NCI-H82 (cell line): ENCODE data around the gene ATF2.
"Not testable (repeated sequence)": the region's sequence is repeated elsewhere in the genome, so short reads cannot be mapped to it uniquely, and the experiment has no call there.

ENCODE experiments used
- DNase-seq: peaks from one replicate; lab custom pipeline; 2025; lab: John Stamatoyannopoulos, UW

Gene ATF2

DNA sequence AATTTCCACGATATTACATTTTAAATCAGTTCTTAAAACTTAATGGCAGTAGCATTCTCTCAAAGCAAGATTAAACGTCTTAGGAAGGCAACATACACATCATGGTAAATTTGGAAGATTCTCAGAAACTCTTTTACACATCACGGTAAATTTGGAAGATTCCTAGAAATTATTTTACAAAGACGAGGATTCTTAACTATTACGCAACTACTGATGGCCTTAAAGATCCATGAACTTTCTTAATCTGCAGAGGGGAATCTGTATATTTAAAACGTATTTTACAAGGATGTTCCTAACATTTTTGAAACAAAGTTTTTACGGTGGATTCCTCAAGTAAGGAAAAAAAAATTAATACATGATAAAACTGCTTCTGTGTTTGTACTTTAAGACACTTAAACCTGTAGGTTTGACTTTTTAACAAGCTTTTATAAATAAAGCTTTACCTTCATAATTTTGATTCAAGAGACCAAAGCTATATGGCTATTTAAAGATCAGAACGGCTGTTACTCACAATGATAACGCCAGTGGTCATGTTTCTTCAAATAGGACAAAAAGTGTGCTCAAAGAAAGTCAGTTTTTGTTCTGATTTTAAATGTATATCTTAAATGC lies 1.7 kb downstream of the ATF2 start:
- DNase-seq: no peak

DNA sequence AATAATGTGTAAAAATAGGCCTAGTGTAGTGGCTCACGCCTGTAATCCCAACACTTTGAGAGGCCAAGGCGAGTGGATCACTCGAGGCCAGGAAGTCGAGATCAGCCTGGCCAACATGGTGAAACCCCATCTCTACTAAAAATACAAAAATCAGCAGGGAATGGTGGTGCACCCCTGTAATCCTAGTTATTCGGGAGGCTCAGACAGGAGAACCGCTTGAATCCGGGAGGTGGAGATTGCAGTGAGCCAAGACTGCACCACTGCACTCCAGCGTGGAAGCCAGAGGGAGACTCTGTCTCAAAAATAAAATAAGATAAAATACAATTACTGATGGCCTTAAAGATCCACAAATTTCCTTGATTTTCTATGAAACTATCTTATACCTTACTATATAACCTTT lies 3.8 kb downstream of the ATF2 start:
- DNase-seq: no peak

DNA sequence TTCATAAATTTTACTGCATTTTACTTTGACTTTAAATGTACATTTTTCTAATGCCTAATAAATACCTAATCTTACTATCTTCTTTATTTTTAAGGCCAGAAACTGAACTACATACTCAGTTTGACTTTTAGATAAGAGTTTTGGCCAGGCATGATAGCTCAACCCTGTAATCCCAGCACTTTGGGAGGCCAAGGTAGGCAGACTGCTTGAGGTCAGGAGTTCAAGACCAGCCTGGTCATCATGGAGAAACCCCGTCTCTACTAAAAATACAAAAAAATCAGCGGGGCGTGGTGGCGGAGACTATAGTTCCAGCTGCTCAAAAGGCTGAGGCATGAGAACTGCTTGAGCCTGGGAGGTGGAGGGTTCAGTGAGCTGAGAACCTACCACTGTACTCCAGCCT lies 9.1 kb downstream of the ATF2 start:
- no peak for DNase-seq

DNA sequence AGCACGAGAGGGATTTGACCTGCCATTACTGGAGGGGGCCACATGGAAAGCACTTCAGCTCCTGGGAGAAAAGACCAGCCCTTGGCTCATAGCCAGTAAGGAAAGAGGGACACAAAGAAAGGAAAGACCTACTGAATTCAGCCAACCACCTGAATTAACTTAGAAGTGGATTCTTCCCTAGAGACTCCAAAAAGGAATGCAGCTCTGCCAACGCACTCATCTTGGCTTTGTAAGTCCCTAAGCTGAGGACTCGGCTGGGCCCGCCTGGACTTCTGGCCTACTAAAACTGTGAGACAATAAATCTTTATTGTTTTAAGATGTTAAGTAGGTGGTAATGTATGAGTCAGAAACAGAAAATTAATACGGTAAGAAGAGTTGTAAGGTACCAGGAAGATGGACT lies 11.5 kb downstream of the ATF2 start:
- DNase-seq: peak; percentile 20

DNA sequence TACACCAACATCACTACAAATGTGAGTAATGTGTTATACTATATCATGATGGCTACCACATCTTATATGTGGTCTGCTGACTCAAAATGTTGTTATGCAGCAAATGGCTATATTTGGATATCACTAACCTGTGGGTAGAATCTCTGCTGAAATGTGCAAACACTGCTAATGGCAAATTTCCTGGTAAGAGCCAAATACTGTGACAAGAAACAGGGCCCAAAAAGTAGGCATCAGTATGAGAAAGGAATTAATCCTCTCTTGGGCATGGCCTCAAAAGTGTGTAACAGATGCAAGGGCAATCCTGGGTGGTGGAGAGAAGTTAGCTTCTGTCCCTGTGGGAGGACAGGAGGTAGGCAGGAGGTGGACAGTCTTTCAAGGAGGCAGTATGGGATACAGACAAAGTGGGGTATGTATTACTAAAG lies 13.3 kb downstream of the ATF2 start:
- DNase-seq: no peak

DNA sequence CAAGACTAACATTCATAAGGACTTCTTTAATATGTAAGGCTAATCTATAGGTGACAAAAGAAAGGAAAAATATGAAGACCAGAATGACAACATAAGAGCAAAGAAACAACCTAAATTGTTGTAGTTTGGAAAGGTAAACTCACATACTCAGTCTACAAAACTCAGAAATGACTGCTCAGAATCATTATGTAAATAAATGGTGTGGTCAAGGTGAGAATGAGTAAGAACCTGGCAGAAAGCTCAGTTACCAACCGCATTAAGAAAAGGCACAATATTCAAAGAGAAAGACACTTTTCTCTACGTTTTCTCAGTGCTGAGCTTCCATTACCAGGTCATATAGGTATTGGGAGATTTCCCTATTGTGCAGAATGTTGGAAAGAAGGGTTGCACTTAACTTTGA lies 15.8 kb downstream of the ATF2 start:
- DNase-seq: no peak

DNA sequence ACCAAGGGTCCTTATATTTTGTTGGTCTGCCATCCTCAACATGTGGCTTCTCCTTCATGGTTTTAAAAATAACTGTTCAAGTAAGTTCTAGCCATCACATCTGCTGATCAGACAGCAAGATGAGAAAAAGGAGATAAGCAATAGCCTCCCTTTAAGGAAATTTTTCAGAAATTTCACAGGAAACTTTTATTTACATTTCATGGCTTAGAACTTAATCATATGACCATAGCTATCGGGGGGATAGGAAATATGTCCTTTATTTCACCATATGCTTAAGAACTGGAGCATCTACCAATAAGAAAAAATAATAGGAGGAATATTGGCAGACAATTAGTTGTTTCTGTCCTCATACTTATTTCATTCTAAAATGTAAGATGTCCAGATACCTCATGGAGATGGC lies 16.2 kb downstream of the ATF2 start:
- no peak for DNase-seq

DNA sequence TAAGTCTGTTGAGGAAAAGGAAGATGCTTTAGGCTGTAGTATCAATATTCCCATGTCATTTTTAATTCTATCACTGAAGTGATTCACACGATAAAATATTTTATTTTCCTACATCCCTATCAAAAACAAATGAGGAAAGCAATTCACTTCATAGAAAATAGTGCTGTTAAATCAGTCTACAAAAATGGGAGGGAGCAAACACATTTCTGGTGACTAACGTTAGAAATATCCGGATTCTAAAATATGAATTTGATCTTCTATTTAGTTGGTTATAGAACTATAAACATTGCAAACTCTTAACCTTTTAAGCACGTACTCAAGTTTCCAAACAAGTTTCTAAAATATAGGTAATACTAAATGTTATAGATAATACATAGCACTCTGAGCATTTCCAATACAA lies 20.8 kb downstream of the ATF2 start:
- no peak for DNase-seq

DNA sequence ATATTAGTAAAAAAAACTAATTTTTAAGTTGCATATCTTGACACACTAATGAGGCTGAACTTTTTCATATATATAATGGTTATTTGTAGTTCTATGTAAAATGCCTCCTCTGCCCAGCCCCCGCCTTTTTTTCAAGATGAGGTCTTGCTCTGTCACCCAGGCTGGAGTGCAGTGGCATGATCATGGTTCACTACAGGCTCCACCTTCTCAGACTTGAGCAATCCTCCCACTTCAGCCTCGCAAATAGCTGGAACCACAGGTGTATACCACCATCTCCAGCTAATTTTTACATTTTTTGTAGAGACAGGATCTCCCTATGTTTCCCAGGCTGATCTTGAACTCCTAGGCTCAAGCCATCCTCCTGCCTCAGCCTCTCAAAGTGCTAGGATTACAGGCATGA lies 24.3 kb downstream of the ATF2 start:
- DNase-seq: no peak

DNA sequence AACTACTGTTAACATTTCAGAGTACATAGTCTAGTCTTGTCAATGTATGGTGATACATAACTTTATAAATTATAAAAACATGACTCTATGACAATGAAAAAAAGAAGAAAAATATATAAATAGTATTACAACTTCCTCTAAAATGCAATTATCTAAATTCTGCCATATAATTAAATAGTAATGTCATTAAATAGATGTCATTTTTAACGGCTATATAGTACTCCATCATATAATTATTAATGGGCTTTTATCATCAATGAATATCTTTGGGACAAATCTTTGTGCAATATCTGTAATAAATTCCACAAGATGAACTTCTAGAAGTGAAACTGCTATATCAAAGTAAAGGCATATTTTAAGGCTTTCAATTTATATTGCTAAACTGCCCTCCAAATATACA lies 24.8 kb downstream of the ATF2 start:
- no peak for DNase-seq

DNA sequence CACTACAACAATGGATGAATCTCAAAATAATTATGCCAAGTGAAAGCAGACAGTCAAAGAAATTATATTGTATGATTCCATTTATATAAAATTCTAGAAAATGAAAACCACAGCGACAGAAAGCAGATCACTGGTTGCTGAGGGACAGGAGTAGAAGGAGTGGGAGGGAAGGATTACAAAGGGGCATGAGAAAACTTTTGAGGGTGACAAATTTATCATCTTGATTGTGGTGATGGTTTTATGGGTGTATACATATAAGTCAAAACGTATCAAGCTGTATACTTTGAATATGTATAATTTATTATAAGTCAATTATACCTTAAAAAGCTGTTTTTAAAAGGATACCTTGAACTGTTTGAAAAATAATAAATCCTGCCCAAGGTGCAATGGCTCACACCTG lies 27.7 kb downstream of the ATF2 start:
- no peak for DNase-seq

DNA sequence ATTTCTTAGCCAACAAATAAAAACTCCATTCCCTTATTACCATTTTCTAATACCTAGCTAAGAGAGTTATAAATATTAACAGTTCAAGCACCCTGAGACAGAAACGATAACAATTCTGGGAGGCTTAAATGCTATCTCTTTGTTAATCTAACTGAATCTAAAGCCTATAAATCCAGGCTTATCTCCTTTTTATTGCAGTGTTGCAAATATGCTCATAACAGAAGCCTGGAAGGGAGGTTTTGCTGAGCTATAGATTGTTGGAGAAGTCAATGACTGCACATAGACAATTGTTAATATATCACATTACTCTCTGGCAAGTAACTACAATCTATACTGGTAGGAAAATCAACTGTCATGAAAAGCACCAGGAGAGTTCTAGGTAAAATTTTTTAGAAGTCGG lies 30.2 kb downstream of the ATF2 start:
- DNase-seq: peak; percentile 41

DNA sequence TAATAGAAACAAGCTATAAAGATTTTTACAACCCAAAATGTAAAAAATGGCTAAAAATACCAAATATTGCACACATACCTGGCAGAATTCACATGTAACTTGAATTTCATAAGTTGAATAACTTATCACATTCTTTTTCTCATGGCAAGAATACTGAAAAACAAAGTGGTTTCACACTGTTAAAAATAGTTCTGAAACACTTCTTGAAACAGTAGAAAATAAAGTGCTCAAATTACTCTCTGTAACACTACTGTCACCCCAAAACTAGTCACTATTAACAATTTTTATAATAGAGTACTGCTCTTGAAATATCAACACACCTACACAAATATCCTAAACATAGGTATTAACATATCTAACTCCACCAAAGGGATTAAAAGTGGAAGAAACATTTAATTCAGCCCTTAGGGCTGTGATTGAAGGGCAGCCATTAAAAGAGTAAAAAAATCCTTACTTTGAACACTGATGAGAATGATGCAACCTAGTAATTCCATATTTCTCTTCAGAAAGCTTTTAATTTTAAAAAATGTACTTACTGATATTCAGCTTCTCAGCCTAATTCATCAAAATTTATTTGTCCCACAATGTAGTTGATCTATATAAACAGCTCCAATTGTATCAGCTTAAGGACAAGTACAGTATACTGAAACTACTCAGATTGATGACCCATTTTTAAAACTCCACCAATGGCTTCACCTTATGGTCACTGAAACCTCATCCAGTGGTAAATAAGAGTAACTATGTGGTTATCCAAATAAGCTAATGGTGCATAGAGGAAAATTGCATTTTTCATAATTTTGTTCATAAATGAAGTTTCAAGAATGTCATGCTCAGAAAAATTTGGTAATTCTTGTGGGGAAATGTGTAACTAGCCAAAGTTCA lies 31.4 kb downstream of the ATF2 start:
- no peak for DNase-seq

DNA sequence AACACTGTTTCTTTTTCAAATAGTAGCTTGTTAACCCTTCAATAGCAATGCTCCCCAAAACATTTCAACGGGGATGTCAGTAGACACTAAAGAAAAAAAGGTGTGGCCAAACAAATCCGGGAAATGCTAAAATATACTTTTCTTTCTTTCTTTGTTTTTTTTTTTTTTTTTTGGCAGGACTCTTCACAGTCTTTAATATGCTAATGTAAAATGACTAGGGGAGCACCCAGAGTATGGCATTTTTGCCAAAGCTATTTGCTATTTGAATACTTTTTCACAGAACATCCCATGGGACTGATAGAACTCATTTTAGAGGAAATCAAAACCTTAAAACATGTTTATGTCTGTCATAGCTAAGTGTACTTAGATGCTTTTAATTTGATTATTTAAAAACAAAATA lies 32.1 kb downstream of the ATF2 start:
- no peak for DNase-seq

DNA sequence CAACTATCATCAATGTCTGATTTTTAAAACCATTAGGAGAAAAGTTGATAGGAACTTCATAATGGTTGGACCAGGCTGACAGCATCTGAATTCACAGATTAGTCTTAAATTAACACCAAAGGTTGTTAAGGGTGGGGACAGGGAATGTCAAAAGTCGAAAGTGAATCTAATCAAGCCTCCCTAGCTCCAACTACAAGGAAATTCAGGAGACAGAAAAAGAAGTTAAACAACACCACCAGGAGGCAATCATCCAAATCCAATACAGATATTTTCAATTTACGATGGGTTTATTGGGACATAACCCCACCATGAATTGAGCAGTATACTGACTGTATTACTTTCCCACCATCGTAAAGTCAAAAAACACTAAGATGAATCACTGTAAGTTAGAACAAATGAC lies 32.8 kb downstream of the ATF2 start:
- no peak for DNase-seq

DNA sequence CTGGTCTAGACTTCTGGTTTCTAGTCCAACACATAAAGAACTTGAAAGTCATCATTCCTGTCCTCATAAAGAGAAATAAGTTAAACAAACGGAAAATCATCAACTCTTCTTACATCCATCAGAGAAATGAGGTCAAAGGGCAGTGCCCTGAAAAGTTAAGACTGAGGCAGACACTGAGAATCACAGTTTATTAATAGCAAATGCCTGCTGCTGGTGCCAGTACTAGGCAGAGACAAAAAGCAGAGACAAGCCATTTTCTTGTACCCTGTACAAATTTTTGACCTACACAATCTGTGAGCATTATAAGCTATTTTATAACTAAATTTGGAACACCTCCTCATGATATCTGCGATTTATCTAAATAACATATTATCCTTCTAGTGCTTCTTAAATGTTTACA lies 36.8 kb downstream of the ATF2 start:
- no peak for DNase-seq

DNA sequence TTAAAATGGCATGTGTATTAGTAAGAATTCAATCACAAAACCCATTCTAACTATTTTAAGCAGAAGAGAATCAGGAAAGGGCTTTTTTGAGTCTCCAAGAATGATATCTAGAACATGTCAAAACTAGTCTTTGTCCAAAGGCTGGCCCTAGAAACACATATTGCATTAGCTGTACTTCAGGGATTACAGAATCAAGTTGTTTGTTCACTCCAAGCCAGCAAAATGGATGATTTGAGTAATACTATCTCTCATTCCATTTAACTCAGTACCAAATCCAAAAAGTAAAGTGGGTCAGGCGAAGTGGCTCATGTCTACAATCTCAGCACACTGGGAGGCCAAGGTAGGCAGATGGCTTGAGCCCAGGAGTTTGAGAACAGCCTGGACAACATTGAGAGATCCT lies 41.3 kb downstream of the ATF2 start:
- no peak for DNase-seq

DNA sequence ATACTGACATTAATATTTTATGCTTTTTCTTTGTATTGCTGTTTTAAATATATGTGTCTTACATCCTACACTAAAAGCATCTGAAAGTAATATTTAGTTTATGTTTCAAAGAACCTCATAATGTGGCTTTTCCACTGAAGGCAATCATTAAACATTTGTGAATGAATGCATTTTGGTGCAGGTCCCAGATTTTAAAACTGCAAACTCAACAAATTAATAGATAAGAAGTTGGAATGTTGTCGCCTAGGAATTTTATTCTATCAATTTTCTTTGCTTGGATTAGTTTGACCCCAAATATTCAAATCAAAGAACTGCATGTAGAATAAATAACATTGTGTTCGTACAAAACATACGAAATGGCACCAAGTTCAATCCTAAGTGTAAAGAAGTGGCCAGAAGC lies 44.7 kb downstream of the ATF2 start:
- DNase-seq: no peak

DNA sequence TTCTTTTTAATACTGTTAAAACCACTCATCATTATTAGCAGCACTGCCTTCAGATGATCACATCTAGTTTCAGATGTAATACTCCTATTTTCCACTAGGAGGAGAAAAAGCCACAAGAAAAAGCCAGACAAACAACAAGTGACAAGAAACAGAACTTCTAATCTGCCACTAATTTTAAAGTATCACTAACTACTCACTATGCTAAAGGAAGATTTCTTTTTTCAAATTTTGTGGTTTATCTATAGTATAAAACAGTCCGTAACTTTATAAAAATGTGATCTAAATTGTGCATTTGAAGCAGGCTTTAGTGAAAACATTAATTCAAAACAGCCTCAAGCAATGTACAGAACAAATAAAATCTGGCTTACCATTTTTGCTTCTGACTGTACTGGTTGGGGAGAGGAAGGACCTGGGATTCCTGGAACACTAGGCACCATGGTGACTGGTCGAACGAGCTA lies 56.8 kb downstream of the ATF2 start:
- peak; percentile 69 for DNase-seq

DNA sequence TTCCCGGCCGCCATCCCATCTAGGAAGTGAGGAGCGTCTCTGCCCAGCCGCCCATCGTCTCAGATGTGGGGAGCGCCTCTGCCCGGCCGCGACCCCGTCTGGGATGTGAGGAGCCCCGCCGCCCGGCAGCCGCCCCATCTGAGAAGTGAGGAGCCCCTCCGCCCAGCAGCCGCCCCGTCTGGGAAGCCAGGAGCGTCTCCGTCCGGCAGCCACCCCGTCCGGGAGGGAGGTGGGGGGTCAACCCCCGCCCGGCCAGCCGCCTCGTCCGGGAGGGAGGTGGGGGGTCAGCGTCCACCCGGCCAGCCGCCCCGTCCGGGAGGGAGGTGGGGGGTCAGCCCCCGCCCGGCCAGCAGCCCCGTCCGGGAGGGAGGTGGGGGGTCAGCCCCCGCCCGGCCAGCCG lies 59.9 kb downstream of the ATF2 start:
- not testable (repeated sequence) for DNase-seq

DNA sequence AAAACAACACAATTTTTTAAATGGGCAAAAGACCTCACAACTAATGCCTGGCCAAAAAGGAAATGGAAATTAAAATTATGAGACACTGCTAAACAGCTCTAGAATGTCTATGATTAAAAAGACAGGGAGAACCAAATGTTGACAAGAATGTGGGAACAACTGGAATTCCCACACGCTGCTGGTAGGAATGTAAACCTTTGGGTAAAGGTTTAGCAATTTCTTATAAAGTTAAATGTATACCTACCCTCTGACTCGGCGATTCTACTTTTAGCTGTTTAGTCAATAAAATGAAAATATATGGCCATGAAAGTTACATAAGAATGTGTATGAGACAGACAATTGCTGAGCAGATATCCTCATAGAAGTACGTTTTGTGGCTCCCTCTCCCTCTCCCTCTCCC lies 60.9 kb downstream of the ATF2 start:
- DNase-seq: no peak

DNA sequence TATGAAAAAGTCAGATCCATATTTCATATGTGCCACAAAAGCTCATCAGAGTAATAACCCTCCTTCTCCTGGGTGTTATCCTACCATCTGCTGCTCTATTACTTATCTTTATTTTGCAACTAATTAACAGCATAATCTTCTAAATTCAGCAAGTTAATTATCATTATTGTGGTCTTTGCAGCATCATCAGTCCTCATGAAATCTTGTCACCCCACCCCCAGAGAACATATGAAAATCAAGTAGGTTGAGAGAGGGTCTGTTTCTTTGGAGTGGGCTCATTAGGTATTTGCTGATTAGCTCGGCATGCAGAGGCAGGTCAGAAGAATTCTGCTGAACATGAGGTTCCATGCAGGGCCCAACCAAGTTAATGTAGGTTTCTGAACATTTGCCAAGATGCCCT lies 64.8 kb downstream of the ATF2 start:
- peak; percentile 68 for DNase-seq

DNA sequence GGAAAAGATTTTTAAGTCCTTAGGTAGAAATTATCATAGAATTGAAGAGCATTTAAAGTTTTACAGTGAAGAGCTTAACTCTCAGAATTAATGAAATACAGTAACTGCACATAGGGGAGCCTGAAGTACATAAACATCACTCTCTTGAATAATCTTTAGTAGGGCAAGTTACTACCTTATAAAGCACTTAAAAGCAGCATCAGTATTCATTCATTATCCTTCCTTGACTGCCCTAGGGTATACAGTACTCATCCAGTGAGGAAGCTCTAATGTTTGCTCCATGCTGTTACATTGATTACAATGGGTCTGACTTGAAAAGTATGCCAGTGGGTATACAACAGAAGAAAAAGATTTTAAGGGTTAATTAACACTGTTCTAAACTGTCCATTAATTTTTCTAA lies 66.5 kb downstream of the ATF2 start:
- peak; percentile 5 for DNase-seq

DNA sequence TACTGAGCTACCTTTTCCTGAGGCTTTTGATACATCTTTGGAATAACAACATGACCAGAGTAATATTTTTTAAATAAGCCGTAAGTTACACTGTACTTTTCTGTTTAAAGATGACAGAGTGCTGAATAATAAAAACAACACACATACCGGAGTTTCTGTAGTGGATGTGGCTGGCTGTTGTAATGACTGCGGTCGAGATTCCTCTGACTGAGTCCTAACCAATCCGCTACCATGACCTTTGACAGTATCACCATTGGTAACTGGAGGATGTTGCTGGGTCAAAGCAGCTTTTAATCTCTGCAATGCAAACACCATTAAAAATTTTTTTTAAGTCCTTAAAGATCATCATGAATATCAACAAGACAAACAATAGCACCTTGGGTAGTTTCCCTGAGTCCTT lies 70.7 kb downstream of the ATF2 start:
- DNase-seq: no peak
